Retina (tissue), 1 donor: ENCODE measurements around the gene FGF21.

Experiments used
- DNase-seq: peaks from one replicate; pipeline ENCODE4 v3.0.0-alpha.2; 2016

Gene FGF21

GRCh38 chr19:48794291-48794690 lies 39.0 kb downstream of the FGF21 start:
- no peak for DNase-seq

- peak; percentile 98 for DNase-seq
Observed at GRCh38 chr19:48795055-48795684, 39.8 kb downstream of the FGF21 start.

GRCh38 chr19:48795685-48796070 lies 40.4 kb downstream of the FGF21 start:
- no peak for DNase-seq

GRCh38 chr19:48796298-48797083 lies 41.2 kb downstream of the FGF21 start:
- no peak for DNase-seq

- no peak for DNase-seq
Observed at GRCh38 chr19:48797103-48797502, 41.8 kb downstream of the FGF21 start.

- peak; percentile 61 for DNase-seq
Observed at GRCh38 chr19:48798937-48799336, 43.6 kb downstream of the FGF21 start.

- no peak for DNase-seq
Observed at GRCh38 chr19:48799358-48800300, 44.3 kb downstream of the FGF21 start.

- no peak for DNase-seq
Observed at GRCh38 chr19:48802623-48803022, 47.3 kb downstream of the FGF21 start.

GRCh38 chr19:48804496-48804895 lies 49.2 kb downstream of the FGF21 start:
- no peak for DNase-seq

- DNase-seq = no peak
Observed at GRCh38 chr19:48805452-48805851, 50.1 kb downstream of the FGF21 start.

GRCh38 chr19:48806518-48806817 lies 51.1 kb downstream of the FGF21 start:
- no peak for DNase-seq

- peak; percentile 72 for DNase-seq
Observed at GRCh38 chr19:48806818-48807589, 51.7 kb downstream of the FGF21 start.

GRCh38 chr19:48807590-48808308 lies 52.4 kb downstream of the FGF21 start:
- DNase-seq = no peak
